CMK (cell line): ENCODE results near the gene BTN2A1.
"Not testable (repeated sequence)": the region's sequence is repeated elsewhere in the genome, so short reads cannot be mapped to it uniquely, and the experiment has no call there.

ENCODE experiments used
- DNase-seq: peaks from one replicate; pipeline ENCODE4 v3.0.0-alpha.2; 2010; ENCODE audit warnings: low read depth

Gene BTN2A1

DNA sequence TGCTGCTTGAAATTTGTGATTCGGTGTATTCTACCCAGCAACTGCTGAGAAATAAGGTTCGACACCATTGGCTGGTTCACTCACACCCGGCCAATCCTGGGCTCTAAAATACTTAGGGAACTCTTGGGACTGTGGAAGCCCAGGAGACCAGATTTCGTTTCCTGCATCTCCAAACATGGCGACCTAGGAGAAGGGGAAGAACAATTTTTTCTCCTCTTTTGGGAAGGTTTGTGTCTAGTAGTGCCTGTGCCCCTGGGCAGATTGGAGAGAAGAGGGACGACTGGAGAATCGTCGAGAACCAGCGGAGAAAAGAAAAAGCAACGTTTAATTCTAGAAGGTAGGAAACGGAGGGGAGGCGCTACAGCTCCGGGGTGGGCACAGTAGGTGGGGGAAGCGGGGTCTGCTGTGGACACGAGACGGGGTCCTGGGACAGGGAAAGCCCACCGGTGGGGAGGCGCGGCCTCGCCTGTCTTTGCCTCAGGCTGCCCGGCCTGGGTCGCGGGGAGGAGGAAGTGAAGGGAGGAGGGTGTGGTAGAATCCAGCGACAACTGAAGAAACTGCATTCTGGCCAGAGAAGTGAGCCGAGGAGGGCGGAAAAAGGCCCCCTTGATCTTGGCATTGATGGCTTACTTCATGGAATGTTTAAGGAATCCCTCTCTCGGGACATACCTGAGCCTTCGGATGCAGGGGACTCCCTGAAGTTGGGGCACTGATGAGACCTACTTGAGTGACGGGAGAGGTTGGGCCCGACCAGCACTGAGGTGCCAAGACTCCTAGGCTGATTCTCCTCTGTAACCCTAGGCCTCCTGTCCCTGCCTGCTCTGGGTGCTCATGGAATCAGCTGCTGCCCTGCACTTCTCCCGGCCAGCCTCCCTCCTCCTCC is at the start of gene BTN2A1:
Gene BTN2A1 (plus strand): TSS at position 150 of the 883 bp plus-strand sequence. CDS start 682 bp downstream, at position 832.
- DNase-seq, result peak; percentile 71

DNA sequence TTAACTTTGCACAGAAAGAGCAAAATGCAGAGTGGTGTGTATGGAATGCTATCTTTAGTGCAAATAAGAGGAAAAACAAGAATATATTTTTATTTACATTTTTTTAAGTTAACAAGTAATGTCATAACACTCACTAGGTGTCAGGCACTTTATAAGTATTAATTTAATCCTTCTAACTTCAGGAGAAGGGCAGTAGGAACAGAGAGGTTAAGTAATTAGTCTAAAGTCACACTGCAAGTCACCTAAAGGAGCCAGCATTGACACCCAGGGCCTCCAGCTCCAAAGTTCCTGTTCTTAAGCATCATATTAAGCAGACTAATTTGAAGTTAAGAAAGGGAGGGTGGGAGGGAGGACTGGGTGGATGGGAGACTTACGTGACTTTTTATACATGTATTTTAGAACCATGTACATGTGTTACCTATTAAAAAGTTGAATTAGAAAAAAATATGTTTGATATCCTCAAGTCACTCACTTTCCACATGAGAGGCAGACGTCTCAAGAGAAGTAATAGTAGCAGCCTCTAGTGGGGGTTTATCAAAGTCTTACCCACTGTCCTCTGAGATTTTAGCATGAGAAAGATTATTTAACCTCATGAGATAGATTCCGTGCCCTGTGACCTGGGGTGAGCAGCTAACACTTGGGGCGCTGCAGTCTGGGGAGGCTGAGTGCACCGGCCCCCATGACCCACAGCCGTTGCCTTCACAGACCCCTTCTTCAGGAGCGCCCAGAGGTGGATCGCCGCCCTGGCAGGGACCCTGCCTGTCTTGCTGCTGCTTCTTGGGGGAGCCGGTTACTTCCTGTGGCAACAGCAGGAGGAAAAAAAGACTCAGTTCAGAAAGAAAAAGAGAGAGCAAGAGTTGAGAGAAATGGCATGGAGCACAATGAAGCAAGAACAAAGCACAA is 48.7 kb upstream of the BTN2A1 start:
- no peak for DNase-seq

DNA sequence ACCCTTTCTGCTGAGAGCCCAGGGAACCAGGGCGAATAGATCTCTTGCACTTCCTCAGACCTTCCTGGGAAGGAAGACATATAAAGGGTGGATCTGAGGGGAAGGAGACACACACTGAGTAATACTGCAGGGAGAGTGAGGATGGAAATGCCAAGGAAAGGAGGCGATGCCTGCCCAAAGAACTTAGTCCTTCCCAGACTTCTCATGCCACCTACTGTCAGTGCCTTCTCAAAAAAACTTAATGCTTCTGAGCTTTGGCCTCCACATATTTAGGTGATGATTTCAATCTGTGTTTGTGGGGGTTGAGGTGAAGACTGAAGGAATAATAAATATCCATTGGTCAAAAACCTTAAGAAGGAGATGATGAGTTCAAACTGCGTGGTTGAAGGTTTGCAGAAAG is 46.0 kb upstream of the BTN2A1 start:
- no peak for DNase-seq

DNA sequence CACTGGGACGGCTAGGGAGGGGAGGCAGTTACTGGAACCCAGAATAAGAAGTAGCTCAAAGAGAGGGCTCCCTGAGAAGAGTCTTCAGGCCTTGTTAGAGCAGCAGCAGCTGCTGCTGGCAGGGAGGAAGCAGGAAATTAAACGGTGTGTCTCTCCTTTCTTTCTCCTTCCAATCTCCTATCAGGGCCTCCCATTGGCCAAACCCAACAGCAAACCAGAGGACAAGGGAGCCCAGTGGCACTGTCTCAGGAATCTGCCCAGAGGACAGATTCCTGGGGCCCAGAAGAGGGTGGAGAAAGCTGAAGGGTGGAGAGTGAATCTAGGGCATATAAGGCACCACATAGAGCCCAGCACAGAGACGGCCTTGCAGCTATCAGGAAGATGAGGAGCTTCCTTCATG is 45.5 kb upstream of the BTN2A1 start:
- DNase-seq, result no peak

DNA sequence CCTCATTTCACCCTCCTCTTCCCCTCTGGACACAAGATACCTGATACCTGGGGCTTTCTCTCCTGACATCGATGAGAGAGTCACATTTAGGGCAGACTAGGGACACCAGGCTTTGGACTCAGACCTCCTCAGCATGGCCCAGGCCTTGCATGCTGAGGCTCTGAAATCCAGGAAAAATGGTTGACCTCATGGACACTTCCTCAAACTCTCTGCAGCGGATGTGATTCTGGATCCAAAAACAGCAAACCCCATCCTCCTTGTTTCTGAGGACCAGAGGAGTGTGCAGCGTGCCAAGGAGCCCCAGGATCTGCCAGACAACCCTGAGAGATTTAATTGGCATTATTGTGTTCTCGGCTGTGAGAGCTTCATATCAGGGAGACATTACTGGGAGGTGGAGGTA is 44.8 kb upstream of the BTN2A1 start:
- no peak for DNase-seq

DNA sequence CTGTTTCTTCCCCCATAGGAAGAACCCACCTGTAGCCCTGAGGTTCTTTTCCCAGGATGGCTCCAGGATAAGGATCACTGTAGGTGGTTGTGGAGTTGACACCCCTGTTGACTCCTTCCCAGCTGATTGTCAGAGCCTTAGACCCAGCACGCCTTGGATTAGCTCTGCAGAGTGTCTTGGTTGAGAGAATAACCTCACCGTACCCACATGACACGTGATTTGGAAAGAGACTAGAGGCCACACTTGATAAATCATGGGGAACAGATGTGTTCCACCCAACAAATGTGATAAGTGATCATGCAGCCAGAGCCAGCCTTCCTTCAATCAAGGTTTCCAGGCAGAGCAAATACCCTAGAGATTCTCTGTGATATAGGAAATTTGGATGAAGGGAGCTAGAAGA is 43.5 kb upstream of the BTN2A1 start:
- no peak for DNase-seq

DNA sequence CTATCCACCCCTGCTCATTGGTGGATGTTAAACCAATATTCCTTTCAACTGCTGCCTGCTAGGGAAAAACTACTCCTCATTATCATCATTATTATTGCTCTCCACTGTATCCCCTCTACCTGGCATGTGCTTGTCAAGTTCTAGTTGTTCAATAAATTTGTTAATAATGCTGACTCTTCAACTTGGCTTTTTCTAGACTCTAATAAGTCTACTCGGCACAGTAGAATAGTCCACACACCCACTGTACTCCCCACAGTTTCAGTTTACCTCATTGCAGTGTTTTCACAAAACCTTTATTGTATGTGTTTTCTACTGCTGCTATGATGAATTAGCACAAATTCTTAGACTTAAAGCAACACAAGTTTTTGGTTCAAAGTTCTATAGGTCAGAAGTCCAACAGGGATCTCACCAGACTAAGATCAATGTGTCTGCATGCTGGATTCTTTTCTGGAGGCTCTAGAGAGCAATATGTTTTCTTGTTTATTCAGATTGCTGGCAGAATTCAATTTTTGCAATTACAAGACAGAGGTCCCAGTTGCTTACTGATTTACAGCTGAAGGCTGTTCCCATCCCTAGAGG is 42.6 kb upstream of the BTN2A1 start:
- no peak for DNase-seq

DNA sequence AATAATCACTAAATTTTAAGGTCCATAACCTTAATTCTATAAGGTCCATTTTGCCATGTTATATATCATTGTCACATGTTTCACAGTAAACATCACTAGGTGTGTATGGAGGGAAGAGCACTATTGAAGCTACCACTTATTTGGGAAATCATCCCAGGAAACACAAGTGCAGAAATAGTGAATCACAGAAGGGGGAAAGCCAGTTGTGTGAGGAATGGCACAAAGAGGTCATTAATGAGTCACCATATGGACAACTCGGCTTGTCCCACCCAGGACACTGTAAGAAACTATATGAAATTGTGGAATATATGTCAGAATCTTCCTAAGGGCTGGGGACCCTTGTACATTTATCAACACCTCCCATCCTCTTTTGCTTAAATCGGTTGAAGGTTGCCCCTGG is 42.0 kb upstream of the BTN2A1 start:
- DNase-seq, result no peak

DNA sequence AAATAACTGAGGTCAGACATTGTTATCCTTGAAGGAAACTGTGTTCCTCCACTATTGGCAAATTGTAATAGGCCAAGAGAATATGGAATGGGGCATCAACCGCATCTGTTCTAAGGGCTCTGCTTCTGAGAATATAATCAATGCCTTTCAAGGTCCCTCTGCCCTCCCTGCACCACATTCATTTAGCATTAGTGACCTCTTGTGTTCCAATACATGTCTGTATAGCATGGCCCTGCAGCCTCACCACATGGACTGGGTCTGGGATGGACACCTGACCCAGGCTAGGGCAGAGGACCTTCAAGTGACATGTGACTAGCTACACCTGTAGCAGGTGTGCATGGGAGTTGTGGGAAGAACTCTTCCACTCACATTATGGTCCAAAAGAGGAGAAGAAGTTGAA is 41.5 kb upstream of the BTN2A1 start:
- no peak for DNase-seq

DNA sequence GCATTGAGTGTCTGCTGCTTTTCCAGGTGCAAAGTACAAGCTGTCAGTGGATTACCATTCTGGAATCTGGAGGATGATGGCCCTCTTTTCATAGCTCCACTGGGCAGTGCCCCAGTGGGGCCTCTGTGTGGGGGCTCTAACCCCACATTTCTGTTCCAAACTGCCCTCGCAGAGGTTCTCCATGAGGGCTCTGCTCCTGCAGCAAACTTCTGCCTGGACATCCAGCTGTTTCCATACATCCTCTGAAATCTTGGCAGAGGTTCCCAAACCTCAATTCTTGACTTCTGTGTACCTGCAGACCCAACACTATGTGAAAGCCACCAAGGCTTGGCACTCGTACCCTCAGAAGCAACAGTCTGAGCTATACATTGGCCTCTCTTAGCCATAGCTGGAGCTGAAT is 39.7 kb upstream of the BTN2A1 start:
- DNase-seq, result not testable (repeated sequence)

DNA sequence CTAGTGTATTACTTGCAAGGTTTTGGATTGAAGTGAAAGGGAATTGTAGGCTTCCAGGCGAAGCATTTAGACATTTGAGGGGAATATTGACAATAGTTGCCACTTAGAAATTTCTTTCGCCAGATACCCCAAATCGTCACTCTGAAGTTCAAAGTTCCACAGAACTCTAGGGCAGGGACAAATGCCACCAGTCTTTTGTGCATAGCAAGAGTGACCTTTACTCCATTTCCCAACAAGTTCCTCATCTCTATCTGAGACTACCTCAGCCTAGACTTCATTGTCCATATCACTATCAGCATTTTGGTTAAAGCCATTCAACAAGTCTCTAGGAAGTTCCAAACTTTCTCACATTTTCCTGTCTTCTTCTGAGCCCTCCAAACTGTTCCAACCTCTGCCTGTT is 39.0 kb upstream of the BTN2A1 start:
- DNase-seq, result not testable (repeated sequence)

DNA sequence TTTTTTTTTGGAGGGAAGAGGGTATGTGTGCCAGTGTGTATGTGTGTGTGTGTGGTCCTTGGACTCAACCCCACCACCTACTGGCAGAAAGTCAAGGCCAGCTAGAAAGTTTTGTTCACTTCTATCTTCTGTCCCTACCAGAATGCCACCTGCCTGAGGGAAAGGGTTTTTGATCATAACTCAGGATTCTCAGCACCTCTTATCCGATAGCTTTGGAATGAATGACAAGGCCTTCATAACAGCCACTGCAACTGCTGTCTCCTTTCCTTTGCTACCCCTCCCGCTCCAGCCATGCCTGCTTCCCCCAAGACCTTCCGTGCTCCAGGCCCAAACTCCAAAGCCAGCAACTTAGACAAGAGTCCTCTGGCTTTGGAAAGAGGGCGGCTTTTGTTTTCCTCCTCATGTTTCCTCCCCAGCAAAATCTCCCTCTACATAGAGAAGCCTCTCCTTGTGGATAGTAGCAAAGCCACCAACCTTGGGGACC is 37.0 kb upstream of the BTN2A1 start:
- no peak for DNase-seq

DNA sequence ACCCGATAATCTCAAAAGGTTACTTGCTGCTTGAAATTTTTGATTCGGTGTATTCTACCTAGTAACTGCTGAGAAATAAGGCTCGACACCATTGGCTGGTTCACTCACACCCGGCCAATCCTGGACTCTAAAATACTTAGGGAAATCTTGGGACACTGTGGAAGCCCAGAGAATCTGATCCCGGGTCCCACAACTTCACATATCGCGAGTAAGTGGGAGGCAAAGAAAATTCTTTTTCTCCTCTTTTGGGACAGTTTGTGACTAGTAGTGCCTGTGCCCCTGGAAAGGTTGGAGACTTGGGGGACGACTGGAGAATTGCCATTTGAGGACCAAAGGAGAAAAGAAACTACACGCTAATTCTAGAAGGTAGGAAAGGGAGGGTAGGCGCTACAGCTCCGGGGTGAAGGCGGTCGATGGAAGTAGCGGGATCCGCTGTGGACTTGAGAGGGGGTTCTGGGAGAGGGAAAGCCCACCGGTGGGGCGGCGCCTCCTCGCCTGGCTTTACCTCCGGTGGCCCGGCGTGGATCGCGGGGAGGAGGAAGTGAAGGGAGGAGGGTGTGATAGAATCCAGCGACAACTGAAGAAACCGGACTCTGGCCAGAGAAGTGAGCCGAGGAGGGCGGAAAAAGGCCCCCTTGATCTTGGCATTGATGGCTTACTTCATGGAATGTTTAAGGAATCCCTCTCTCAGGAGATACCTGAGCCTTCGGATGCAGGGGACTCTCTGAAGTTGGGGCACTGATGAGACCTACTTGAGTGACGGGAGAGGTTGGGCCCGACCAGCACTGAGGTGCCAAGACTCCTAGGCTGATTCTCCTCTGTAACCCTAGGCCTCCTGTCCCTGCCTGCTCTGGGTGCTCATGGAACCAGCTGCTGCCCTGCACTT is 36.3 kb upstream of the BTN2A1 start:
- no peak for DNase-seq

DNA sequence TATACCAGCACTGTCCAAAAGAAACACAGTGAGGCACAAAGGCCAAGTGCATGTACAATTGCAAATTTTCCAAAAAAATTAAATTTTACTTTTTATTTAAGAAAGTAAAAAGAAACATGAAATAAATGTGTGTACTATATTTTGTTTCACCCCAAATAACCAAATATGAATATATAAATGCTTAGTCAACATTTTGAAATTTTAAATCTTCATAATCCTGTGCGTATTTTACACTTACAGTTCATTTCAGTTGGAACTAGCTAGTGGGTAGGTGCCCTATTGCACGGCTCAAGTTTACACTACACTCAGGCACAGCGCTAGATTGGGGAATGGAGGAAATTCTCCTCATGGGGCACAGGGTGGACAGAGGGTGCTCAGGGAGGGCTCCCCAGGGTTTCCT is 35.4 kb upstream of the BTN2A1 start:
- DNase-seq, result no peak

DNA sequence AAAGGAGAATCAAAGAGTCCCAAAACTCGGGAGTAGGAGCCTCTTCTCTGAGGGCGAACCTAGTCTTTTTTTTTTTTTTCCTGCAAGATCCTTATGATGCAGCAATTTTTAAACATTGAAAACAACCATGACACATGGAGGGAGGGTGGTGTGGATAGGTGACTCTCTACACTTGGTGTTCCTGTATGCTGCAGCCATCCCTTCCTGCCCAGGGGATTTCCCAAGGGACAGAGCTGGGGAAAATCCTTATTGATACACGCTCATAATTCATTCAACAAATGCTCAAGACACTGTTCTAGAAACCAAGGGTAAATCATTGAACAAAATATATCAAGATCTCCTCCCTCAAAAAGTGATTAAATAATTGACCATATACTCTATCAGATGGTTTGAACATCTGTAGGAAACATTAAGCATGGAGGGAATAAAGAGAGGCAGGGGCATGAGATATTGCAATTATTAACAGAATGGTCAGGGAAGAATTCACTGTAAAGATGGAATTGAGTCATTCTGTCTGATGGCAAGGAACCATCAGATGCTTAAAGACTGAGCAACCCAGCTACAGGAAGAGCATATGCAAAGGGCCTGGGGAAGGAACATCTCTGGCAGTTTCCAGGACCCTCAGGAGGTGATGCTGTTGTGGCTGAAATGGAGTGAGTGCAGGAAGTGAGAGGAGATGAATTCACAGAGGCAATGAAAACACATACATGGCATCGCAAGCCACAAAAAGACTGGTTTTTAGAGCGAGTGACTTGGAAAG is 30.9 kb upstream of the BTN2A1 start:
- no peak for DNase-seq

DNA sequence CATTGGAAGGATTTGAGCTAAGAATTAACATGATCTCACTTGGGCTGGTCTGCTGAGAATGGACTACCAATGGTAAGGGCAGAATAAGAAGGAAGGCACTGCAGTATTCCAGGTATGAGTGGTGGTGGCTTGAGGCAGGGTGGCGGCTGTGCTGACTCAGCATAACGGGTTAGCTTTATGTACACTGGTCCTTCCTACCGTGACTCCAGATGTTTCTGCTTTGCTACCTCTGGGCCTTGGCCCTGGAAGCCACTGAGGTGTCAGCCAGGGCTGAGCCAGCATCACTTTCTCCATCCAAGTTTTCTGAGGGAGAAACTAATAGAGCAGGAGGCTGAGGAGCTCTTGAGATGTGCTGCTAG is 30.3 kb upstream of the BTN2A1 start:
- no peak for DNase-seq

DNA sequence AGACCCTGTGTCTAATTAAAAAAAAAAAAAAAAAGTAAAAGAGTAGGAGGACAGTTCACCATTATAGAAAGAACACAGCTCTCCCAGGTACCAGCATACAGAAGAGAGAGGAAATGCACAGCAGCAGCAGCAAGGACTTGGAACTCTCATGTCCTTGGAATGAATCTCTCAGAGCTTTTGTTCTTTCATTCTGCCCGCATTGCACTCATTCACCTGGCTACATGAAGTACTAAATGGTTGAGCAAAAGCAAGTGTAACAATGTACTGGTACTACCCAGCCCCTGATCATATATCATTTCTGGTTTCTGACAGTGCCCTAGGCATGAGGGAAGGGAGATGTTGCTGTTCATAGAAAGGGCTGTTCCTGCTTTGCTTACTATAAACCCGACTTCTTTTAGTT is 29.5 kb upstream of the BTN2A1 start:
- DNase-seq, result no peak

DNA sequence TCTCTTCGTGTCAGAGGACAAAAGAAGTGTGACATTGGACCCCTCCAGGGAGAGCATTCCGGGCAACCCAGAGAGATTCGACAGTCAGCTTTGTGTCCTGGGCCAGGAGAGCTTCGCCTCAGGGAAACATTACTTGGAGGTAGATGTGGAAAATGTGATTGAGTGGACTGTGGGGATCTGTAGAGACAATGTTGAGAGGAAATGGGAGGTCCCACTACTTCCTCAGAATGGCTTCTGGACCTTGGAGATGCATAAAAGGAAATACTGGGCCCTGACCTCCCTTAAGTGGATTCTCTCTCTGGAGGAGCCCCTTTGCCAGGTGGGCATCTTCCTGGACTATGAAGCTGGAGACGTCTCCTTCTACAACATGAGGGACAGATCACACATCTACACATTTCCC is 27.0 kb upstream of the BTN2A1 start:
- DNase-seq, result no peak

DNA sequence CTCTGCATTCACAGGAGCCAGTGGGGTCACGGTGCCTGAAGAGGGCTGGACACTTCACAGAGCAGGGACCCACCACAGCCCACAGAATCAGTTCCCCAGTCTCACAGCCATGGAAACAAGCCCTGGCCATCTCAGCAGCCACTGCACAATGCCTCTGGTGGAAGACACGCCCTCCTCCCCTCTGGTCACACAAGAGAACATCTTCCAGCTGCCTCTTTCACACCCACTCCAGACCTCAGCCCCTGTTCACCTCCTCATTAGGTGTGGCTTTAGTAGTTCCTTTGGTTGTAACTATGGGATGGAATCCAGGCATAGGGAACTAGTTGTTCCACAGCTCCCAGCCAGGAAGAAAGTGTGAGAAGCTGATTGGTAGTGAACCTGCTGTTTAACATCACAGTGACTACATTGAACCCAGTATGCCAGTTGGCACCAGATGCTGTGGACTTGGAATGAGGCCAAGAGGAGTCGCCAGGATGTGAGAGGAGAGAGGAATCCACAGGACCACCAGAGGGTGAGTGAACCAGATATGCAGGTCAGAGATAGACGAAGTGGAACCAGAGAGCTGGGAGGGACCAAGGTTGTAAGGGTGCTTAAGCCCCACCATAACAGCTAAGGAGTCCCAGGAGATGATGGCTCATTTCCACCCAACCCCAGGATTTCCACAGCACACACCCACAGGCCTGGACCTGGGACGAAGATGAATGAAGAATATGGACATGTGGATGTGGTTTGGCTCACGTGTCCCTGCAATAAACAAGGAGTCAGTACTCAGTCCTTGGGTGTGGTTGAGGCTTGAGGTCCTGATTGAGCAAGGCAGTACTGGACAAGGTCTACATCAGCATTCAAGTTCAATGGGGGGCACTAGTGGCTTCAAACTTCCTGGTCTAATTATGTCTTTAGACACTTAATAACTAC is 26.2 kb upstream of the BTN2A1 start:
- no peak for DNase-seq
